ENCODE data around the gene PRR5. TPM values are rescaled to one million over a fixed set of nuclear protein-coding genes. Genes with fewer than 3 reads are reported as not detected.

The PRR5 gene
- total RNA-seq, 1 donor from 2014 or later = 2.2 TPM

GRCh38 chr22:44753189-44754042 is 51.4 kb downstream of the PRR5 start:
- DNase-seq (ENCODE audit: low read depth, low spot score) = no peak

GRCh38 chr22:44754998-44755397 is 53.0 kb downstream of the PRR5 start:
- no peak for DNase-seq (ENCODE audit: low read depth, low spot score)

DNA sequence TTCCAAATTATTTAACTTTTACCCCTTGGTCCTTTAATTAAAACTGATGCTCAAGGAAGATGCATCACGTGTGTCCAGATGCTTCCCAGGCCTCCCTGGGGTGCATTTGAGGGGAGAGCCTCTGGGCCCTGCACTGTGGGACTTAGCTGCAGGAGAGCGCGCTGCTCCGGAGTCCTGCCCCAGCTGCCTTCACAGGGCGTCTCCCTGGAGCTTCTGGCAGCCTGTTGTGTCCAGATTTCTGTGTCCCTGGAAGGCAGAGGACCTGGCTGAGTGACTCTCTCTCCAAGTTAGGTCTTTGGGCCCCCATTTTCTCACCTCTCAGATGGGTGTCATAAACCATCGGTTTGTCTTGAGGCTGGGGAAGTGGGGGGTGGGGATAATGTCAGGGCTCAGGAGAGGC is 53.4 kb downstream of the PRR5 start:
- no peak for DNase-seq (ENCODE audit: low read depth, low spot score)

DNA sequence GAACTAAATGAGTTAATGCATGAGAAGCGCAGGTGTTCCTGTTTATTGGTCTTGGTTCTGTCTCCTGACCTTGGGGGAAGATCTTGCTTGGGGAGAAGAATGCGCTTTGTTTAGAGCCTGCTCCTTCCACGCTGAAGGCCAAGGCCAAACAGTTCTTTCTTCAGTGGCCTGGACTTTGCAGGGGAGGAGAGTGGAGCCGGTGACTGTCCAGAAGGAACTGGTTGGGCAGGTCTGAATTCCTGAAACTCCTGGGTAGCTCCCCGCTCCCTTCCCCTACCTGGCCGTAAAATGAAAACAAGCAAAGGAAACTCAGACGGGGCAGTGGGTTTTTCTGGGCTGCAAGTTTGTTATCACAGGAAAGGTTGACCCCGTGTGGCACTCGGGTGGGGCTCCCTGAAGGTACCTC is 54.0 kb downstream of the PRR5 start:
- no peak for DNase-seq (ENCODE audit: low read depth, low spot score)

- no peak for DNase-seq (ENCODE audit: low read depth, low spot score)
These were observed 56.5 kb downstream of the PRR5 start for GRCh38 chr22:44758344-44758973.

DNA sequence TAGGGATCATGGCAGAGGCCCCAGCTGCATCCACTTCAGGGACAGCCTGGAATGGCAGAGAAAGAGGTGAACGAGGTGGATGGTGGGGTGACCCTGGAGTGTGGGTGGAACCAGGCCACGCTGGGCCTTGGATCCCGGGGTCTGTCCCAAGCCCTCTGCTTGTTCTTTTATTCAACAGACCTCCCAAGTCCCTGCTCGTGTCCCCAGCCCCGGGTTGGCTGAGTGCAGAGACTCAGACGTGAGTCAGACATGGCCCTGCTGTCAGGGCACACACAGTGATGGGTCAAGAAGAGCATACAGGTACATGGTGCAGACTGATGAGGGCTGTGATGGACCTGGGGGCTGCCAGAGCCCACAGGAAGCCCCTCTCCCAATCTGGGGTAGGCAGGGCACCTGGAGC is 57.0 kb downstream of the PRR5 start:
- DNase-seq (ENCODE audit: low read depth, low spot score) = no peak

DNA sequence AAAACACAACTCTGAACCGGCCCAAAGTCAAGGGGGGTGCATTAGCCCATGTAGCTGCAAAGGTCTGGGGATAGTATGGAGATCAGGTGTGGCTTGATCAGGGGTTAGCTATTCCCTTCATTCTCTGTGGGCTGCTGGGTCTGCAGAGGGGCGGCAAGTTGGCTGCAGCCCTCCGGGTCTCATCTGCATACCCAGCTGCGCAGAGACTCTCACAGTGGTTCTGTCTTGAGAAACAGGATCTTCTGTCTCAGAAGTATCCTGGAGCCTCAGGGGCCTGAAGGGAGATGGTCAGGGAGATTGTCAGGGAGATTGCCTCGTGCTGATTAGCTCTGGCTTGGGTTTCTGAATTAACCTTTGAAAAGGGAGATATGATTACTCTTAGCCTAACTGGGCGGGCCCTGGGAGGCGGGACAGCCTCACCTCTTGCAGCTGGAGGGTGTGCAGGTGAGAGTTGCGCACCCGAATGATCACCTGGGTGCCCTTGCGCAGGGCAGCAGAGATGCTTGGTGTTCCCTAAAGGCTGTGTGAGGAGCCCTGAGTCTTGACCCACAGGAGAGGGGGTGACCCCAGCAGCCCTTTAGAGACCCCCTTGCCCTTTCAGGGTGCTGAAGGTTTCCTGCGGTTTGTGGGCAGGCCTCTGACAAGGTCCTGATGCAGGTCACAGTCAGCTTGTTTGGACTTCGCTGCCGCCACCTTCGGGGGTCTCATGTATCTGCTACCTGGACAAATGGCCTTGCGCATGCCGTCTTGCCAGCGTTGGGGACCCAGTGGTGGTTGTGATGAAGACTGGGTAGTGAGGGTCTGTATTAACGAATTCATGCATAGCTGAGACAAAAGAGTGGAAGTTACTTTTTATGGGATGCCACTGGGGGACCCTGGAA is 57.7 kb downstream of the PRR5 start:
- no peak for DNase-seq (ENCODE audit: low read depth, low spot score)

DNA sequence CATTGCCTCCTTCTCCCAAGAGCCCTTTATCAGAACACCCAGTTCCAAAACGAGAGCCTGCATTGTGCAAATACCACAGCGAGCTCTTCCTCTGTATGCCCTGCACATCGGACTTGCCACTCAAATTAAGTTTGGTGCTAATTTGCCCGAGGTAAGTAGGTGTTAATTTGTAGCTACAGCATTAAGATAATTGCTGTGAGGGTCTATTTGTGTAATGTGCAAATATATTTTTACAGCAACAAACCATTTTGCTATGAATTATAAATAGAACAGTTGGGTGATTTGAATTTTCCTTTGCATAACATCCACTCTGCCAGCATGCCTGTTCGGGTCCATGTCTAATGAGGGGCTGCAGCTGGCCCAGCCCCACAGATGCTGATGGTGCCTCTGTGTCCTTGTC is 58.5 kb downstream of the PRR5 start:
- DNase-seq (ENCODE audit: low read depth, low spot score) = no peak

GRCh38 chr22:44761025-44761424 is 59.0 kb downstream of the PRR5 start:
- DNase-seq (ENCODE audit: low read depth, low spot score) = no peak

GRCh38 chr22:44764373-44764772 is 62.4 kb downstream of the PRR5 start:
- no peak for DNase-seq (ENCODE audit: low read depth, low spot score)

DNA sequence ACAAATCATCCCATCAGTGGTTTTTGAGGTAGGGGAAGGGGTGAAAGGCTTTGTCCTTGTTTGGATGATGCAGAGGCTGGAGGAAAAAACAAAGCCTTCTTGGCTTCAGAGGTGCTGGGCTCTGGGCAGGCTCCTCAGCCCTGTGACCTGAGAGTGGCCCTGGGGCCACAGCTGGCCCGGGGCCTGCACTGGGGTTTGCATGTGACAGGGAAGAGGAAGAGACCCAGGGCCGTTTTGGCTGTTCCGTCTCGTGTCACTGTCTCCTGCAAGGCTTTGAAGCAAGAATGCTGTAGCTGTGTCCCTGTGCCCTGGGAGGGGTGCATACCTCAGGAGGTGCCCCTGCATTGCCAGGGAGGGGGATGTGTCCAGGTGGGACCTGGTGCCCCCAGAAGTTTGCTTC is 63.0 kb downstream of the PRR5 start:
- no peak for DNase-seq (ENCODE audit: low read depth, low spot score)

- no peak for DNase-seq (ENCODE audit: low read depth, low spot score)
These were observed 63.7 kb downstream of the PRR5 start for GRCh38 chr22:44765571-44766285.

DNA sequence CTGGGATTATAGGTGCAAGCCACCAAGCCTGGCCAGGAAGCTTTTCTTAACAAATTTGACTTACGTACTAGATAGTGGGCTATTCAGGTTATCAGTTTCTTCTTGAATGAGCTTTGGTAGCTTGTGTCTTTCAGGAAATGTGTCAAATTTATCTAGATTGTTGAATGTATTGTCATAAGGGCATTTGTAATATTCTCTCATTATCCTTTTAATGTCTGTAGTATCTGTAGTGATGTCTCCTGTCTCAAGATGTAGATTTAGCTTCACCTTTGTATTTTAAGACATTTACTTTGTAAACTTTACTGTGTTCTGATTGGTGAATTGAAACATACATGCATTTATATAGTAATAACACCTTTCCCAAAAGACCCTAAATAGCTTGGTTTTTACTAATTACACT is 71.1 kb downstream of the PRR5 start:
- DNase-seq (ENCODE audit: low read depth, low spot score) = no peak

GRCh38 chr22:44775862-44776261 is 73.9 kb downstream of the PRR5 start:
- no peak for DNase-seq (ENCODE audit: low read depth, low spot score)

DNA sequence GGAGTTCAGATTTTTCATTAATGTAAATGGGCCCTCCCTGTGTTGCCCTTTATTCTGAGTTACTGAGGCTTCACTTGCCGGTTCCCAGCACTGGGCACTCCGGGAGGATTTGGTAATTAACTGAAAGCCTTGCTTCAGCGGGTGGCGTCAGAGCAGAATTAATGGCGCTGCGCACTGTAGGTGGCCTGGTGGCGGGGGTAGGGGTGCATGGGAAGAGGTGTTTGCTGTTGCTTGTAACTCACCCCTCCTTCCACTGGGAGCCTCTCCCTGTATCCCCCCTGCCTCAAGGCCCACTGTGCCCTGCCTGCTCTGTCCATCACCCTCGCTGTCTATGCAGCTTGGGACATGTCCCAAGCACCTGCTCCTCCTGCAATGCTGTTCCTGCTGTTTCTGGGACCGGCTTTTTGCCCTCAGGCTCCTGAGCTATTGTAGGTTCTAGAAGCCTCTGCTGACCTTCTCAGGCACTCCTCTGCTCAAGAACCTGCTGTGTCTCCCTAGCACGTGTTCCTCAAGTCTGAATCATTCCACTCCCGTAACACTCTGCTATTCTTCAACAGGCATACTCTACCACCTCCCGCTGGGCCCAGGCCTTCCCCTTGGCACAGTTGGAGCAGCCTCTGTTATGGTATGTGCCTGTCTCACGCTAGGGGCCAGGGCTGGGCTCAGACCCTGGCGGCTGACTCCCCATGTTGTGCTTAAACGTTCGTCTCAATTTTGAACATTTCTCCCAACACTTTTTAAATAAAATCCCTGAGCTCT is 74.8 kb downstream of the PRR5 start:
- no peak for DNase-seq (ENCODE audit: low read depth, low spot score)

- DNase-seq (ENCODE audit: low read depth, low spot score) = no peak
These were observed 75.4 kb downstream of the PRR5 start for GRCh38 chr22:44777364-44777755.

DNA sequence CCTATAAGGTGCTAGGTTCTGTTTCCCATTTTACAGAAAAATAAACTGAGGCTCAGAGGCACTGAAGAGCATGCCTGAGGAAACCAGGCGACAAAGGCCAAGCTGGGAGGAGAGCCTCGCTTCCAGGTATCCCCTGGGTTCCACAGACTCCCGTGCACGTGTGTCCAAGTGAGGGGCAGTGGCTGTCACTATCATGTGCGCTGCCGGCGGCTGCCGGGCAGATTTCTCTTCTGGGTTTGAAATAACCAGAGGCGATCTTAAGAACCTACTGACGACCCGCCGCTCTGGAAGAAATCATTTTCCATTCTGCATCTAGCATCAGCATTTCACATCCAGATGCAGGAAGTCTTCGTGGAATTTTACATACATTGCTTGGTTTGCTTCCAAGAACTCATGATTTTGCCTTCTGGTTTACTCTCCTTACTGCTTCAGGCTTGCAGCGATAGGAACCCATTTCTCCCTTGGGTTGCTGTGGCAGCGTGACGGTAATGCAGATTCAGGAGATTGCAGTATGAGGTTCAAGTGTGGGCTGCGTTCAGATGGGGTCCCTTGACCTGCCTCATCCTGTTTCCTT is 79.0 kb downstream of the PRR5 start:
- DNase-seq (ENCODE audit: low read depth, low spot score) = no peak

GRCh38 chr22:44782363-44782963 is 80.5 kb downstream of the PRR5 start:
- DNase-seq (ENCODE audit: low read depth, low spot score) = no peak

- no peak for DNase-seq (ENCODE audit: low read depth, low spot score)
These were observed 81.1 kb downstream of the PRR5 start for GRCh38 chr22:44783091-44783490.

DNA sequence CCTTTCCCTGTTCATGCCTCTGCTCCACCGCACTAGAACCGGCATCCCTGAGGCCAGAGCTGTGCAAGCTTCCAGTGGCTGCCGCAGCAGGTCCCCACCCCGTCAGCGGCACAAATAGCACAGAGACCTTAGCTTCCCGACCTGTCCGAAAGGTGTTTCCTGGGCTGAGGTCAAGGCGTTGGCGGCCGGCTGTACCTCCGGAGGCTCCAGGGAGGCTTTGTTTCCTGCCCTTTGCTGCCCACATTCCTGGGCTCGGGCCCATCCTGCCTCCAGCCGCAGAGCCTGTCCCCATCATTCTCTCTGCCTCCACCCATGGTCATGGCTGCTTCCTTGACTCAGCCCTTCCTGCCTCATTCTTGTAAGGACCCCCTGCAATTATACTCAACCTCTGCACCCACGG is 81.6 kb downstream of the PRR5 start:
- no peak for DNase-seq (ENCODE audit: low read depth, low spot score)

Measured in pulmonary artery endothelial cell (primary cell).